Lung (tissue), 12 donors: ENCODE results near the gene BCAS3. TPM values are rescaled to one million over a fixed set of nuclear protein-coding genes. Genes with fewer than 3 reads are reported as not detected.
"Not testable (repeated sequence)": the region's sequence is repeated elsewhere in the genome, so short reads cannot be mapped to it uniquely, and the experiment has no call there.

Experiments
- ATAC-seq: fragments of 200-7000 bp; cut with Tn5 transposase; one replicate; pipeline ENCODE4 v1.9.1; 2020; ENCODE audit warnings: moderate number of reproducible peaks; ENCODE audit not compliant: insufficient read depth, low FRiP score
- DNase-seq, 3 donors: peaks; one replicate each; pipeline ENCODE4 v3.0.0-alpha.2; 2013 to 2017
- H3K27ac ChIP-seq, 2 donors: one replicate each; pipeline ENCODE4 v1.5.1; 2013; ENCODE audit warnings: mild to moderate bottlenecking in 2 of 2, moderate library complexity in 2 of 2, control low read depth in 1 of 2, inconsistent platforms in 1 of 2, low read depth in 1 of 2, low read length in 1 of 2
- H3K27me3 ChIP-seq, 3 donors: one replicate each; pipeline ENCODE4 v1.5.1; 2013; ENCODE audit warnings: low read length in 2 of 3; ENCODE audit not compliant: control insufficient read depth in 3 of 3, insufficient read depth in 3 of 3
- H3K36me3 ChIP-seq, 4 donors: one replicate each; pipeline ENCODE4 v1.5.1; 2013; ENCODE audit warnings: low read length in 4 of 4, mild to moderate bottlenecking in 1 of 4, moderate library complexity in 1 of 4; ENCODE audit not compliant: control insufficient read depth in 4 of 4, insufficient read depth in 4 of 4
- H3K4me1 ChIP-seq, 5 donors: one replicate each; pipeline ENCODE4 v1.5.1; 2013; ENCODE audit warnings: low read length in 5 of 5, mild to moderate bottlenecking in 2 of 5, moderate library complexity in 1 of 5; ENCODE audit not compliant: control insufficient read depth in 5 of 5, insufficient read depth in 5 of 5
- H3K4me3 ChIP-seq: one replicate; pipeline ENCODE4 v1.5.1; 2013; ENCODE audit warnings: mild to moderate bottlenecking, control low read depth, moderate library complexity
- H3K9ac ChIP-seq, 2 donors: one replicate each; pipeline ENCODE4 v1.5.1; 2013; ENCODE audit warnings: low read length in 2 of 2, control low read depth in 1 of 2; ENCODE audit not compliant: insufficient read depth in 1 of 2
- H3K9me3 ChIP-seq, 4 donors: one replicate each; pipeline ENCODE4 v1.5.1; 2013; ENCODE audit warnings: low read length in 3 of 4, mild to moderate bottlenecking in 1 of 4, moderate library complexity in 1 of 4; ENCODE audit not compliant: control insufficient read depth in 4 of 4, insufficient read depth in 3 of 4
- WGBS, 2 donors: extraction: QIAGEN DNeasy Blood & Tissue Kit; methylation state at CpG; one replicate each; pipeline ENCODE4 v1.1.7; 2013; 5-methylcytosine and 5-hydroxymethylcytosine counted together
- polyA plus RNA-seq, 2 donors: library from polyadenylated mRNA; stranded (reverse); fragments of 200-250 nt; gene quantifications; one replicate each; pipeline ENCODE4 v1.2.1, GENCODE V29; 2013
- total RNA-seq, 2 donors: library from RNA; depleted of rRNA in 1 of 2; stranded (reverse); fragments of >200 nt in 1 of 2; gene quantifications; one replicate each; pipeline ENCODE4 v1.2.1, GENCODE V29; 2014 to 2021
- TF ChIP-seq, protein P1 (sequence below): IDR thresholded peaks from 2 replicates; pipeline ENCODE4 v1.5.1; 2012; ENCODE audit warnings: mild to moderate bottlenecking; ENCODE audit errors: control extremely low read depth, extremely low read depth
- donor health status: control.
- donor health status: control.
- donor health status: Bipolar disorder and iron deficiency.
- donor health status: healthy.
- donor health status: DM: yes; HTN: yes; CAD: no.

The BCAS3 gene
- total and polyA plus RNA-seq, 4 donors, result 4.0 to 101 (median 20.3) TPM

DNA sequence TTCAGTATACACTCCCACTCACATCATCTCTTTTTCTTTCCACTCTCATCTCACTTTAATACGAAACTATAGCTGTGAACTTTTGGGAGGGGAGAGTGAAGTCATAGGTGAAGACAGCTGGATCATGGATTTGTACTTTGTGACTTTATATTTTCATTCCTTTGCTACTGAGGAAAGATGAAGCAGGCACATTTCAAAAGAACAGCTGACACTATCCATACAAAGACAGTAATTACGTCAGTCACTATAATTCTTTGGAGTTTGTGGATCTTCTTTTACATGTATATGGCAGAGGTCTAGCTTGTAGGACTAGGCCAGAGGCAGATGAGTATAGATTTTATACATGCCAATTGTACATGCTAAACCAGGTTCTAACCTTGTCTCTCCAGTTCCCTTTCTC is 346.3 kb downstream of the BCAS3 start:
- no peak overlapping the region for H3K4me3 ChIP-seq
- no peaks in the 10 kb centered on the region for H3K27me3 ChIP-seq
- no peaks in the 10 kb centered on the region for H3K9me3 ChIP-seq
- DNase-seq (no peak), ATAC-seq (no peak)
- H3K36me3 ChIP-seq, result peaks cover 0 to 2% (median 0%) of the 10 kb centered on the region in 4 donors
- TF ChIP-seq, protein P1, sequence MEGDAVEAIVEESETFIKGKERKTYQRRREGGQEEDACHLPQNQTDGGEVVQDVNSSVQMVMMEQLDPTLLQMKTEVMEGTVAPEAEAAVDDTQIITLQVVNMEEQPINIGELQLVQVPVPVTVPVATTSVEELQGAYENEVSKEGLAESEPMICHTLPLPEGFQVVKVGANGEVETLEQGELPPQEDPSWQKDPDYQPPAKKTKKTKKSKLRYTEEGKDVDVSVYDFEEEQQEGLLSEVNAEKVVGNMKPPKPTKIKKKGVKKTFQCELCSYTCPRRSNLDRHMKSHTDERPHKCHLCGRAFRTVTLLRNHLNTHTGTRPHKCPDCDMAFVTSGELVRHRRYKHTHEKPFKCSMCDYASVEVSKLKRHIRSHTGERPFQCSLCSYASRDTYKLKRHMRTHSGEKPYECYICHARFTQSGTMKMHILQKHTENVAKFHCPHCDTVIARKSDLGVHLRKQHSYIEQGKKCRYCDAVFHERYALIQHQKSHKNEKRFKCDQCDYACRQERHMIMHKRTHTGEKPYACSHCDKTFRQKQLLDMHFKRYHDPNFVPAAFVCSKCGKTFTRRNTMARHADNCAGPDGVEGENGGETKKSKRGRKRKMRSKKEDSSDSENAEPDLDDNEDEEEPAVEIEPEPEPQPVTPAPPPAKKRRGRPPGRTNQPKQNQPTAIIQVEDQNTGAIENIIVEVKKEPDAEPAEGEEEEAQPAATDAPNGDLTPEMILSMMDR, result no peak
- H3K27ac ChIP-seq, result no peak overlapping the region
- WGBS, 2 donors, result 88 to 93% methylated on average over 2 of the region's 2 CpGs
- H3K9ac ChIP-seq, result no peak overlapping the region
- H3K4me1 ChIP-seq, result peaks cover 0 to 3% (median 0%) of the 10 kb centered on the region in 5 donors

DNA sequence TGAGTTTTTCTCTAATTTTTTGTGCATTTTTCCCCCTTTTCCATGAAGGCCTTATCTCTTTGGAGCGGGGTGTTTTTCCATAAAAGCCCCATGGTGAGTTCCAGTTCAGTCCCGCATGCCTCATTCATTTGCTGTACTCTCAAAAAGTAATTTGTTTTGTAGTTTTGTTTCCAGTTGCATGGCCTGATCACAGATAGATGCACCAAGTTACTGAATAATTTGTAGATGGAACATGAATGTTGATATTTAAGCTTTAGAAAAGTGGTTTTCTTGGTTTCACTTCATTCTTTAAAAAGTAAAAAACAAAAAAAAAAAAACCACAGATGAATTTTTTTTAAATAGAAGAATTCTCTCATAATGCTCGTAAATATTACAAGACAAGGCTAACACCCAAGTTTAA is 349.2 kb downstream of the BCAS3 start:
- no peak overlapping the region for H3K4me3 ChIP-seq
- H3K27me3 ChIP-seq, result no peaks in the 10 kb centered on the region
- 96 to 97% methylated on average over 3 of the region's 3 CpGs for WGBS, 2 donors
- TF ChIP-seq, protein P1, result no peak
- H3K36me3 ChIP-seq, result no peaks in the 10 kb centered on the region
- peaks cover 0 to 3% (median 0%) of the 10 kb centered on the region in 5 donors for H3K4me1 ChIP-seq
- no peak for DNase-seq
- H3K27ac ChIP-seq, result no peak overlapping the region
- no peak overlapping the region for H3K9ac ChIP-seq
- no peaks in the 10 kb centered on the region for H3K9me3 ChIP-seq
- no peak for ATAC-seq

DNA sequence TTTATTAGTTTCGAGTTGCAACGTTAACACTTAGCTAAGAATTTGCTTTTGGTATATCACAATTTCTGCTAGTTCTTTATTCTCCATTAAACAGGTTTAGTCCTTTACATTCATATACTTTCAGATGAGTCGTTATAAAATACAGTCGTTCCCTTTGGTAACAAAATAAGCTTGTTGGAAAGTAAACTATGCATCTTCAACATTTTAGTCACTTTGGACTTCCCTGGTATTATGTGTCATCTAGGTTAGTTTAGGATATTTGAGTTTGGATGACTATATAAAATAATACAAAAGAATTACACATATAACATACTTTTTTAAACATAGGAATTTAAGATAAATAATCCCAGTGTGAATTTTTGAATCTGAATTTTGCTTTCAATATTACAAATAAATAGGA is 351.5 kb downstream of the BCAS3 start:
- no peak overlapping the region for H3K4me3 ChIP-seq
- no peaks in the 10 kb centered on the region for H3K27me3 ChIP-seq
- H3K9me3 ChIP-seq, result no peaks in the 10 kb centered on the region
- 96 to 99% methylated on average over 4 of the region's 4 CpGs for WGBS, 2 donors
- no peak overlapping the region for H3K27ac ChIP-seq
- DNase-seq (no peak), ATAC-seq (no peak)
- H3K9ac ChIP-seq, result no peak overlapping the region
- TF ChIP-seq, protein P1, result no peak
- peaks cover 0 to 3% (median 0%) of the 10 kb centered on the region in 5 donors for H3K4me1 ChIP-seq
- H3K36me3 ChIP-seq, result no peaks in the 10 kb centered on the region

DNA sequence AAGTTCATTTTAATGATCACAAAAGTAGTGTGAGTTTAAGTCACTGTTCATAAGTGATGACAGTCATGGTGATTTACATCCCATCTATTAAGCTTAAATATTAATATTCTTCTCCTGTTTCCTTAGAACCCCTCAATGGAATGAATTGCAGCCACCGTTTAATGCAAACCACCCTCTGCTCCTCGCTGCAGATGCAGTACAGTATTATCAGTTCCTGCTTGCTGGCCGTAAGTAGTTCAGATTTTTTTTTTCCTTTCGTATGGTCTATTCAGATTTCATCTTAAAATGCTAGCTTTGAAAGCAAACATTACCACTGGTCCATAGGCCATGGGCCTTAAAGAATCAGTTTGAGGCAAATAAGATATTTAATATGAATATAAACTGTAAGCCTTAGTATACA is 363.0 kb downstream of the BCAS3 start:
- H3K27ac ChIP-seq, result no peak overlapping the region
- peaks cover 0 to 4% (median 2%) of the 10 kb centered on the region in 4 donors for H3K36me3 ChIP-seq
- H3K27me3 ChIP-seq, result no peaks in the 10 kb centered on the region
- no peaks in the 10 kb centered on the region for H3K4me1 ChIP-seq
- H3K9me3 ChIP-seq, result no peaks in the 10 kb centered on the region
- H3K4me3 ChIP-seq, result no peak overlapping the region
- 87 to 95% methylated on average over 4 of the region's 4 CpGs for WGBS, 2 donors
- TF ChIP-seq, protein P1, result no peak
- H3K9ac ChIP-seq, result no peak overlapping the region
- no peak for ATAC-seq
- no peak for DNase-seq

DNA sequence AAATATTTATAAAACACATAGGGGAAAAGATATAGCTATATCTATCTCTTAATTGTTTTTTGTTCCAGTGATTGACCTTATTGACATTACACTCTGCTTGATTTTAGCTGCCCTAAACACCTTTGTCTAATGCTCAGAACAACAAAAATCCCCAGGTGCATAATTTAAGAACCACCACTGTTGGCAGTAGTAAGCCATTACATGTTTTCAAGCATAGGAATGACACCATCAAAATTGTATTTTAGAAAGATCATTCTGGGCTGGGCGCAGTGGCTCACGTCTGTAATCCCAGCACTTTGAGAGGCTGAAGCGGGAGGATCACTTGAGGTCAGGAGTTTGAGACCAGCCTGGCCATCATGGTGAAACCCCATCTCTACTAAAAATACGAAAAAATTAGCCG is 364.7 kb downstream of the BCAS3 start:
- not testable (repeated sequence) for ATAC-seq, H3K4me1 ChIP-seq, H3K9ac ChIP-seq, H3K27me3 ChIP-seq, H3K36me3 ChIP-seq, H3K27ac ChIP-seq, DNase-seq, H3K9me3 ChIP-seq, H3K4me3 ChIP-seq
- WGBS, 2 donors, result 94 to 97% methylated on average over 5 of the region's 5 CpGs
